CD4-positive, alpha-beta T cell (primary cell): ENCODE measurements around the gene DZIP3. TPM values are rescaled to one million over a fixed set of nuclear protein-coding genes. Genes with fewer than 3 reads are reported as not detected.

Source experiments
- ATAC-seq: fragments of 200-7000 bp; cut with Tn5 transposase; one replicate; pipeline ENCODE4 v1.10.0; 2022; ENCODE audit warnings: mild to moderate bottlenecking; ENCODE audit not compliant: poor library complexity
- CTCF ChIA-PET: fragments of 350-600 bp; sonication (Branson Sonifier 250); formaldehyde crosslinking; loops from one replicate; lab custom pipeline; 2021; ENCODE audit warnings: antibody characterized with exemption, inconsistent platforms; lab: Charles Lee
- POLR2A ChIA-PET: fragments of 350-600 bp; sonication (Branson Sonifier 250); formaldehyde crosslinking; loops from one replicate; lab custom pipeline; 2021; ENCODE audit warnings: antibody characterized with exemption, inconsistent platforms; lab: Charles Lee
- DNase-seq, 14 experiments: peaks; one replicate each; pipeline ENCODE4 v3.0.0-alpha.2; 2013 to 2020; ENCODE audit warnings: mixed read lengths in 2 of 14
- H3K27ac ChIP-seq, 2 donors: one replicate each; pipeline versions ENCODE4 v1.5.1 to v1.7.0; 2013; ENCODE audit warnings: low read length in 2 of 2, low read depth in 1 of 2, mild to moderate bottlenecking in 1 of 2
- H3K27me3 ChIP-seq, 2 experiments: 1 replicate in 1 of 2; 2 replicates in 1 of 2; pipeline versions ENCODE4 v1.6.1 to v1.7.0; 2013; ENCODE audit warnings: low read length in 2 of 2, control low read depth in 1 of 2, mild to moderate bottlenecking in 1 of 2, moderate library complexity in 1 of 2; ENCODE audit not compliant: insufficient read depth in 2 of 2, control insufficient read depth in 1 of 2
- H3K36me3 ChIP-seq: one replicate; pipeline ENCODE4 v1.6.1; 2013; ENCODE audit warnings: low read length, control low read depth; ENCODE audit not compliant: insufficient read depth
- H3K4me1 ChIP-seq: one replicate; pipeline ENCODE4 v1.6.1; 2013; ENCODE audit warnings: low read length, control low read depth; ENCODE audit not compliant: insufficient read depth
- H3K4me3 ChIP-seq: one replicate; pipeline ENCODE4 v1.5.1; 2013; ENCODE audit warnings: mild to moderate bottlenecking, low read length, moderate library complexity
- H3K9me3 ChIP-seq, 2 experiments: 1 replicate in 1 of 2; 2 replicates in 1 of 2; pipeline versions ENCODE4 v1.6.1 to v1.7.0; 2013; ENCODE audit warnings: low read length in 2 of 2, mild to moderate bottlenecking in 2 of 2, control low read depth in 1 of 2, moderate library complexity in 1 of 2; ENCODE audit not compliant: control insufficient read depth in 1 of 2, insufficient read depth in 1 of 2
- H3K27ac Mint-ChIP-seq: one replicate; pipeline ENCODE4 v1.8.0; 2020; ENCODE audit warnings: mixed read lengths
- H3K27me3 Mint-ChIP-seq: one replicate; pipeline ENCODE4 v1.8.0; 2021; ENCODE audit warnings: mixed read lengths
- H3K36me3 Mint-ChIP-seq: one replicate; pipeline ENCODE4 v1.8.0; 2021; ENCODE audit warnings: low read depth, mixed read lengths
- H3K4me1 Mint-ChIP-seq: one replicate; pipeline ENCODE4 v1.8.0; 2021; ENCODE audit warnings: low read depth, mixed read lengths
- H3K4me3 Mint-ChIP-seq: one replicate; pipeline ENCODE4 v1.8.0; 2020; ENCODE audit warnings: mild to moderate bottlenecking, mixed read lengths
- H3K9me3 Mint-ChIP-seq: one replicate; pipeline ENCODE4 v1.8.0; 2020; ENCODE audit warnings: mixed read lengths
- intact Hi-C, 2 experiments: fragments of 100-400 bp; cut with DNase I in 1 of 2; cut with micrococcal nuclease in 1 of 2; formaldehyde crosslinking; loops; one replicate each; pipeline versions ENCODE4 v1.15.1 to v1.9.0; 2023 to 2025; cut with DNase I, micrococcal nuclease
- total RNA-seq, 174 experiments: library from RNA in 2 of 174; stranded (reverse) in 2 of 174; gene quantifications; one replicate each; pipeline ENCODE4 v1.2.3 and lab custom pipeline; 2021 to 2026
- TF ChIP-seq, protein P1 (sequence below): fragments of 200-600 bp; IDR thresholded peaks from one replicate; pipeline ENCODE4 v1.8.0; 2022; ENCODE audit warnings: antibody characterized with exemption, mild to moderate bottlenecking

Gene DZIP3
- total RNA-seq, 2 experiments from 2014 or later, result 12.2 to 14.5 TPM

DNA sequence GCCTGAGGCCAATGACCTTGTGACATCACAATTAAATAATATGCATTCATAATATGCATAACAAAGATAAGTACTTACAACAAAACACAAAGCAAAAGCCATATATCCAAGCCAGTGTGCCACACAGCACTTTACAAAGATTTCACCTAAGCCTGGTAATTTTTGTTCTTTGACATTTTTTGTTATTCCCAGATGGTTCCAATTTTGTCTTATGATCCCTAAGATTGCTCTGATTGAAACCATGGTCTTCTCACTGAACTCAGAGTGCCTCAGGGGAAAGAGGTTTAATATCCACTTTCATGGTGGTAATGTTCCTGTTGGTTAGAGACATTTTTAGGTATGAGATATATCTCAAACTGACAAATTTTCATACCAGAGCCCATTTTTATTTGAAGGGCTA lies 138.6 kb downstream of the DZIP3 start:
- CTCF ChIA-PET, result no interaction called here
- no peak for DNase-seq
- POLR2A ChIA-PET, result interaction anchor here (0.6 kb wide), 1 partner anchor 1194 kb away, joined by 3 read pairs; no protein-coding TSS in a partner anchor
- Histone ChIP-seq H3K36me3 (no peaks in the 10 kb centered on the region), H3K27ac (no peak overlapping the region), H3K4me1 (no peaks in the 10 kb centered on the region), H3K9me3 (no peaks in the 10 kb centered on the region), H3K4me3 (no peak overlapping the region), H3K27me3 (no peaks in the 10 kb centered on the region)
- Mint-ChIP-seq H3K4me1 (no peaks in the 10 kb centered on the region), H3K4me3 (no peak overlapping the region), H3K27ac (no peak overlapping the region), H3K27me3 (no peaks in the 10 kb centered on the region), H3K36me3 (no peaks in the 10 kb centered on the region), H3K9me3 (no peaks in the 10 kb centered on the region)
- intact Hi-C loops, result no loop called here
- no peak for ATAC-seq
- TF ChIP-seq, protein P1, sequence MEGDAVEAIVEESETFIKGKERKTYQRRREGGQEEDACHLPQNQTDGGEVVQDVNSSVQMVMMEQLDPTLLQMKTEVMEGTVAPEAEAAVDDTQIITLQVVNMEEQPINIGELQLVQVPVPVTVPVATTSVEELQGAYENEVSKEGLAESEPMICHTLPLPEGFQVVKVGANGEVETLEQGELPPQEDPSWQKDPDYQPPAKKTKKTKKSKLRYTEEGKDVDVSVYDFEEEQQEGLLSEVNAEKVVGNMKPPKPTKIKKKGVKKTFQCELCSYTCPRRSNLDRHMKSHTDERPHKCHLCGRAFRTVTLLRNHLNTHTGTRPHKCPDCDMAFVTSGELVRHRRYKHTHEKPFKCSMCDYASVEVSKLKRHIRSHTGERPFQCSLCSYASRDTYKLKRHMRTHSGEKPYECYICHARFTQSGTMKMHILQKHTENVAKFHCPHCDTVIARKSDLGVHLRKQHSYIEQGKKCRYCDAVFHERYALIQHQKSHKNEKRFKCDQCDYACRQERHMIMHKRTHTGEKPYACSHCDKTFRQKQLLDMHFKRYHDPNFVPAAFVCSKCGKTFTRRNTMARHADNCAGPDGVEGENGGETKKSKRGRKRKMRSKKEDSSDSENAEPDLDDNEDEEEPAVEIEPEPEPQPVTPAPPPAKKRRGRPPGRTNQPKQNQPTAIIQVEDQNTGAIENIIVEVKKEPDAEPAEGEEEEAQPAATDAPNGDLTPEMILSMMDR, result no peak

DNA sequence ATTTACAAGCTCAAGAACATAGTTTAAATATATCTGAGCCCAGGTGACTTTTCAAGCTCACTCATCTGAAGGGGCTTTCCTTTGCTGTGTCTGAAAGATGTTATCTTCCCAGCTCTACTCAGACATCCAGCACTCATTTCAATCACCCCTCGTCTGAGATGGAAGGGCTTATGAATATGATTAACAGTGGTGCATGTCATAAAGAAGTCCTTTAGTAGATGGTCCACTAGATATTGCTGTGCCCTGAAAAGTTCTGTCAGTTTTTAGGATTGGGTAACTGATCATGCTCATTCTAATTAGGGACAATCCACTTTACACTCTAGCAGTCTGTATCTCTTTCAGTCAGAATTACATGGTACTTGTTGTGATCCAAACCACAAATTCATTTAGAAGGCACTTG lies 139.4 kb downstream of the DZIP3 start:
- no peak for ATAC-seq
- no peaks in the 10 kb centered on the region for H3K9me3 Mint-ChIP-seq

DNA sequence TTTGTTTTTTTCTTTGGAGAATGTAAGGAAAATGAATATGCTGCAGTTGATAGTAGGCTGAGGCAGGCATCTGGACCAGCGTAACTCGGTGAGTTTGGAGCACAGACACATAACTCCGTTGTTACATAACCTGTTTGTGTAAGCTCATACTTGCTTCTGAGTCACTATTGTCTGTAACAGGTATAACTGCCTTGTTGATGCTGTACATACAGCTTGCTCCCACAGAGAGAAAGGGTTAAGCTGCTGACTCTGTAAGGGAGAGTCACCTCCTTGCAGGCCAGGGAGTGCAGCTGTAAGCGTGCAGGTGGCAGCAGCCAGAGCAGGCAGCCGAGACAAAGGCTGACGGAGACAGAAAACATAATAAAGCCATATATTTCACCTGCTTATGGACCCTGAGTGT lies 147.3 kb downstream of the DZIP3 start:
- no peak for ATAC-seq
- Histone ChIP-seq H3K4me3 (no peak overlapping the region), H3K4me1 (no peaks in the 10 kb centered on the region), H3K9me3 (no peaks in the 10 kb centered on the region), H3K36me3 (no peaks in the 10 kb centered on the region), H3K27me3 (no peaks in the 10 kb centered on the region), H3K27ac (no peak overlapping the region)
- Mint-ChIP-seq H3K4me3 (no peak overlapping the region), H3K27ac (no peak overlapping the region), H3K4me1 (no peaks in the 10 kb centered on the region), H3K36me3 (no peaks in the 10 kb centered on the region), H3K9me3 (no peaks in the 10 kb centered on the region), H3K27me3 (no peaks in the 10 kb centered on the region)
- no peak for DNase-seq
- ChIA-PET POLR2A (no interaction called here), CTCF (interaction anchor here (1.6 kb wide), 1 partner anchor 16 kb away, joined by 3 read pairs; no protein-coding TSS in a partner anchor)
- intact Hi-C loops, result no loop called here
- TF ChIP-seq, protein P1, result no peak

More for the DNA sequence above, 139.4 kb downstream of the DZIP3 start:
- TF ChIP-seq, protein P1, result no peak
- Mint-ChIP-seq H3K4me1 (no peaks in the 10 kb centered on the region), H3K27me3 (no peaks in the 10 kb centered on the region), H3K36me3 (no peaks in the 10 kb centered on the region), H3K4me3 (no peak overlapping the region), H3K27ac (no peak overlapping the region)
- CTCF ChIA-PET, result no interaction called here
- DNase-seq, result no peak
- H3K9me3 ChIP-seq, result no peaks in the 10 kb centered on the region
- no peaks in the 10 kb centered on the region for H3K27me3 ChIP-seq
- H3K4me3 ChIP-seq, result no peak overlapping the region
- H3K27ac ChIP-seq, result no peak overlapping the region
- H3K4me1 ChIP-seq, result no peaks in the 10 kb centered on the region
- intact Hi-C loops, result no loop called here
- H3K36me3 ChIP-seq, result no peaks in the 10 kb centered on the region
- POLR2A ChIA-PET, result no interaction called here
